Mesenchymal stem cell (in vitro differentiated cells and primary cell): ENCODE data around the gene MIEF2.

ENCODE experiments used
- DNase-seq: peaks from one replicate; pipeline ENCODE4 v3.0.0-alpha.2; 2013
- H2AFZ ChIP-seq: one replicate; pipeline ENCODE4 v1.6.1; 2013; ENCODE audit warnings: low read depth, mild to moderate bottlenecking, control low read depth, inconsistent platforms, low read length, moderate library complexity
- H2AK5ac ChIP-seq: 2 replicates; pipeline ENCODE4 v1.6.1; 2013; ENCODE audit warnings: low read length, moderate library complexity, mild to moderate bottlenecking, inconsistent platforms; ENCODE audit not compliant: severe bottlenecking
- H2BK120ac ChIP-seq: one replicate; pipeline ENCODE4 v1.6.1; 2013; ENCODE audit warnings: low read depth, mild to moderate bottlenecking, inconsistent platforms, low read length, moderate library complexity
- H2BK12ac ChIP-seq, 2 experiments: one replicate each; pipeline ENCODE4 v1.6.1; 2013; ENCODE audit warnings: inconsistent platforms in 2 of 2, low read length in 2 of 2, mild to moderate bottlenecking in 2 of 2, moderate library complexity in 2 of 2, control low read depth in 1 of 2
- H2BK15ac ChIP-seq: one replicate; pipeline ENCODE4 v1.6.1; 2013; ENCODE audit warnings: mild to moderate bottlenecking, low read depth, inconsistent platforms; ENCODE audit not compliant: poor library complexity, severe bottlenecking
- H2BK5ac ChIP-seq: 2 replicates; pipeline ENCODE4 v1.6.1; 2013; ENCODE audit warnings: low read depth, mild to moderate bottlenecking, low read length, control low read depth, inconsistent platforms; ENCODE audit not compliant: poor library complexity, severe bottlenecking
- H3K14ac ChIP-seq, 2 experiments: one replicate each; pipeline ENCODE4 v1.6.1; 2013; ENCODE audit warnings: inconsistent platforms in 2 of 2, low read length in 2 of 2, control low read depth in 1 of 2, mild to moderate bottlenecking in 1 of 2, moderate library complexity in 1 of 2
- H3K18ac ChIP-seq, 2 experiments: one replicate each; pipeline ENCODE4 v1.6.1; 2013; ENCODE audit warnings: inconsistent platforms in 2 of 2, low read length in 2 of 2, control low read depth in 1 of 2, low read depth in 1 of 2, mild to moderate bottlenecking in 1 of 2
- H3K23ac ChIP-seq, 2 experiments: one replicate each; pipeline ENCODE4 v1.6.1; 2013; ENCODE audit warnings: inconsistent platforms in 2 of 2, low read length in 2 of 2, mild to moderate bottlenecking in 2 of 2, moderate library complexity in 2 of 2, control low read depth in 1 of 2
- H3K27ac ChIP-seq: 2 replicates; pipeline ENCODE4 v1.5.1; 2013; ENCODE audit warnings: mild to moderate bottlenecking, moderate library complexity, low read length, control low read depth, inconsistent platforms; ENCODE audit not compliant: poor library complexity, severe bottlenecking
- H3K27me3 ChIP-seq, 2 experiments: 2 replicates each; pipeline versions ENCODE4 v1.6.1 to v1.7.0; 2013; ENCODE audit warnings: low read length in 2 of 2, mild to moderate bottlenecking in 2 of 2, moderate library complexity in 2 of 2, control low read depth in 1 of 2, inconsistent platforms in 1 of 2; ENCODE audit not compliant: control insufficient read depth in 1 of 2, insufficient read depth in 1 of 2
- H3K36me3 ChIP-seq, 2 experiments: 2 replicates each; pipeline versions ENCODE4 v1.6.1 to v1.7.0; 2013; ENCODE audit warnings: low read length in 2 of 2, control low read depth in 1 of 2, inconsistent platforms in 1 of 2, low read depth in 1 of 2, mild to moderate bottlenecking in 1 of 2; ENCODE audit not compliant: insufficient read depth in 2 of 2, control insufficient read depth in 1 of 2
- H3K4ac ChIP-seq, 2 experiments: one replicate each; pipeline ENCODE4 v1.6.1; 2013; ENCODE audit warnings: inconsistent platforms in 2 of 2, low read length in 2 of 2, mild to moderate bottlenecking in 2 of 2, moderate library complexity in 2 of 2, control low read depth in 1 of 2, low read depth in 1 of 2
- H3K4me1 ChIP-seq: 2 replicates; pipeline ENCODE4 v1.6.1; 2013; ENCODE audit warnings: low read depth, low read length, control low read depth; ENCODE audit not compliant: control insufficient read depth, insufficient read depth
- H3K4me2 ChIP-seq: 2 replicates; pipeline ENCODE4 v1.6.1; 2013; ENCODE audit warnings: low read length, mild to moderate bottlenecking, inconsistent platforms; ENCODE audit not compliant: poor library complexity, severe bottlenecking
- H3K4me3 ChIP-seq, 2 experiments: 2 replicates each; pipeline versions ENCODE4 v1.5.1 to v1.7.0; 2013; ENCODE audit warnings: low read length in 2 of 2, mild to moderate bottlenecking in 2 of 2, control low read depth in 1 of 2, low read depth in 1 of 2; ENCODE audit not compliant: insufficient read depth in 1 of 2
- H3K79me1 ChIP-seq: replicated peaks from 2 replicates; pipeline ENCODE4 v1.6.1; 2013; ENCODE audit warnings: mild to moderate bottlenecking, control low read depth, low read length, inconsistent platforms; ENCODE audit not compliant: poor library complexity, severe bottlenecking
- H3K9ac ChIP-seq: 2 replicates; pipeline ENCODE4 v1.7.0; 2013; ENCODE audit warnings: mild to moderate bottlenecking, low read length, moderate library complexity
- H3K9me3 ChIP-seq: 2 replicates; pipeline ENCODE4 v1.7.0; 2013; ENCODE audit warnings: mild to moderate bottlenecking, low read length; ENCODE audit not compliant: control insufficient read depth
- H4K8ac ChIP-seq: one replicate; pipeline ENCODE4 v1.6.1; 2013; ENCODE audit warnings: inconsistent platforms, mild to moderate bottlenecking, low read length, moderate library complexity
- H4K91ac ChIP-seq: one replicate; pipeline ENCODE4 v1.6.1; 2013; ENCODE audit warnings: mild to moderate bottlenecking, low read length, inconsistent platforms
- WGBS: methylation state at CpG from one replicate; pipeline ENCODE4 v1.1.7; 2013; ENCODE audit warnings: mixed read lengths; 5-methylcytosine and 5-hydroxymethylcytosine counted together

Gene MIEF2

DNA sequence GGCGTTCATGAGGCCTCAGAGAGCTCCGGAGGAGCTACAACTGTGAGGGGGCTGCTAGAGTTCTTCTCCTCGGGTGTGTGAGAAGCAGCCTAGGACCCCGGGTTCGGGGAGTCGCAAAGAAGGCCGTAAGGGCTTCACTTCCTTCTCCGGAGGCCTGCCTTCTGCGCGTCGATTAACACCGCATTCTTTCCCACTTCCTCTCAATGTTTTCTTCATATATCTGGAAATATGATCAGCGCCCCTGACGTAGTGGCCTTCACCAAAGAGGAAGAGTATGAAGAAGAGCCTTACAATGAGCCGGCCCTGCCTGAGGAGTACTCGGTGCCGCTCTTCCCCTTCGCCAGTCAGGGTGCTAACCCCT lies 55.1 kb downstream of the MIEF2 start:
- Histone ChIP-seq H2BK5ac (peak overlapping the region; percentile 2), H4K91ac (peak overlapping the region; percentile 28), H3K4ac (peak overlapping the region in 1 of 2 experiments; percentile 52), H3K36me3 (peaks cover 32 to 51% of the 10 kb centered on the region in 2 experiments), H3K27ac (peak overlapping the region; percentile 71), H3K9ac (peak overlapping the region; percentile 98), H2AFZ (no peak overlapping the region), H2BK120ac (no peak overlapping the region), H2AK5ac (peak overlapping the region; percentile 42), H3K18ac (peak overlapping the region; percentile 9 to 79), H3K79me1 (peaks cover 28% of the 10 kb centered on the region), H2BK15ac (no peak overlapping the region), H3K23ac (no peak overlapping the region), H3K27me3 (no peaks in the 10 kb centered on the region), H3K4me2 (peak overlapping the region; percentile 65), H2BK12ac (no peak overlapping the region), H4K8ac (peak overlapping the region; percentile 25), H3K14ac (no peak overlapping the region), H3K4me1 (peaks cover 34% of the 10 kb centered on the region), H3K9me3 (no peaks in the 10 kb centered on the region), H3K4me3 (peak overlapping the region; percentile 91 to 94)
- 16% methylated on average over 18 of the region's 18 CpGs for WGBS
- DNase-seq: no peak

DNA sequence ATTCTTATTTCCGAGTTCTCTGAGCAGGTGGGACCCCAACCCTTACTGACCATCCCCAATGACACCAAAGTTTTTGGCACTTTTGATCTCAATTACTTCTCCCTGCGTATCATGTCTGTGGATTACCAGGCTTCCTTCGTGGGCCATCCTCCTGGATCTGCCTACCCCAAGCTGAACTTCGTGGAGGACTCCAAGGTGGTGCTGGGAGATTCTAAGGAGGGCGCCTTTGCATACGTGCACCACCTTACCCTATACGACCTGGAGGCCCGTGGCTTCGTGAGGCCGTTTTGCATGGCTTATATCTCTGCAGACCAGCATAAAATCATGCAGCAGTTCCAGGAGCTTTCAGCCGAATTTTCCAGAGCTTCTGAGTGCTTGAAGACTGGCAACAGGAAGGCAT lies 55.5 kb downstream of the MIEF2 start:
- Histone ChIP-seq H2BK5ac (no peak overlapping the region), H3K9me3 (no peaks in the 10 kb centered on the region), H3K4ac (peak overlapping the region in 1 of 2 experiments; percentile 52), H3K36me3 (peaks cover 34 to 55% of the 10 kb centered on the region in 2 experiments), H2BK120ac (no peak overlapping the region), H2BK15ac (no peak overlapping the region), H3K18ac (no peak overlapping the region), H3K23ac (no peak overlapping the region), H2AFZ (no peak overlapping the region), H3K27me3 (no peaks in the 10 kb centered on the region), H3K79me1 (peaks cover 29% of the 10 kb centered on the region), H3K4me1 (peaks cover 35% of the 10 kb centered on the region), H3K4me2 (peak overlapping the region; percentile 65), H3K27ac (no peak overlapping the region), H2BK12ac (no peak overlapping the region), H4K91ac (no peak overlapping the region), H3K4me3 (peak overlapping the region; percentile 91 to 94), H2AK5ac (peak overlapping the region; percentile 42), H3K14ac (no peak overlapping the region), H4K8ac (peak overlapping the region; percentile 25), H3K9ac (peak overlapping the region; percentile 98)
- 89% methylated on average over 11 of the region's 11 CpGs for WGBS
- no peak for DNase-seq
